Ovary (tissue), 3 donors: ENCODE results near the gene OSBPL5.

ENCODE experiments used
- EP300 ChIP-seq: sonication (generic); formaldehyde crosslinking; IDR thresholded peaks from one replicate; pipeline ENCODE4 v1.6.1; 2017; ENCODE audit warnings: antibody characterized with exemption
- POLR2A ChIP-seq: fragments of 450-650 bp; IDR thresholded peaks from one replicate; pipeline ENCODE4 v1.6.1; 2017; ENCODE audit warnings: antibody characterized with exemption, mild to moderate bottlenecking, moderate library complexity
- TF ChIP-seq, protein P1 (sequence below), 3 donors: fragments of 450-650 bp in 2 of 3; fragments of 200-600 bp in 1 of 3; IDR thresholded peaks; one replicate each; pipeline versions ENCODE4 v1.5.1 to v1.8.0; 2016 to 2022; ENCODE audit warnings: antibody characterized with exemption in 3 of 3, mild to moderate bottlenecking in 1 of 3
- donor health status: DM: no; HTN: no; CAD: no.

DNA sequence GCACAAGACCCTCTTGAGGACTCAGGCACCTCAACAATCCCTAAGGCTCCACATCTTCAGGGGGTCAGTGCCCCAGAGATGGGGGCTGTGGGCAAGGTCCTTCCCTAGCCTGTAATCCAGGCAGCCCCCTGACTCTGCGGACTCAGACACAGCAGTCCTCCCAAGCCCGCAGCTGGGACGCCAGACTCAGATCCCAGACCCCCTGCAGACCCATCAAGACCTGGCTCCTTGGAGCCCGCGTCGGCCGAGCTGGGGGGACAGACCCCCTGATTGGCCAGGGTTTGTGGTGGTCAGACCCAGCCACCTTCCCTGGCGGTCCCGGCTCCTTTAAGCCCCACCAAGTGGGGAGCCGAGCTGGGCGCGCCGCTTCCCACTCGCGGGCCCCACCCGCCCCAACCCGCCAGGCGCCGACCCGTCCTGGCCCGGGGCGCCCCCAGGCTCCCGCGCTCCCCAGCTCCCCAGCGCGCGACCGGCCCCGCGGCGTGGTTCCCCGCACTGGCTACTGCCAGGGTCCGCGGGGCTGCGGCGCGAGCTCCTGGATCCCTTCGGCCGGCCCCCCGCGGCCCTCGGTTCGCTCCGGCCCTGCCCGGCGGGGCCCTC, 458 bp downstream of the OSBPL5 start:
- TF ChIP-seq POLR2A (no peak), EP300 (no peak)
- TF ChIP-seq, protein P1, sequence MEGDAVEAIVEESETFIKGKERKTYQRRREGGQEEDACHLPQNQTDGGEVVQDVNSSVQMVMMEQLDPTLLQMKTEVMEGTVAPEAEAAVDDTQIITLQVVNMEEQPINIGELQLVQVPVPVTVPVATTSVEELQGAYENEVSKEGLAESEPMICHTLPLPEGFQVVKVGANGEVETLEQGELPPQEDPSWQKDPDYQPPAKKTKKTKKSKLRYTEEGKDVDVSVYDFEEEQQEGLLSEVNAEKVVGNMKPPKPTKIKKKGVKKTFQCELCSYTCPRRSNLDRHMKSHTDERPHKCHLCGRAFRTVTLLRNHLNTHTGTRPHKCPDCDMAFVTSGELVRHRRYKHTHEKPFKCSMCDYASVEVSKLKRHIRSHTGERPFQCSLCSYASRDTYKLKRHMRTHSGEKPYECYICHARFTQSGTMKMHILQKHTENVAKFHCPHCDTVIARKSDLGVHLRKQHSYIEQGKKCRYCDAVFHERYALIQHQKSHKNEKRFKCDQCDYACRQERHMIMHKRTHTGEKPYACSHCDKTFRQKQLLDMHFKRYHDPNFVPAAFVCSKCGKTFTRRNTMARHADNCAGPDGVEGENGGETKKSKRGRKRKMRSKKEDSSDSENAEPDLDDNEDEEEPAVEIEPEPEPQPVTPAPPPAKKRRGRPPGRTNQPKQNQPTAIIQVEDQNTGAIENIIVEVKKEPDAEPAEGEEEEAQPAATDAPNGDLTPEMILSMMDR (IDR thresholded peaks at IDR 0.05) = no peak
